CD4-positive, alpha-beta T cell treated with Interferon gamma for 1 hour (primary cell): ENCODE results near the gene GRK3.
"Not testable (repeated sequence)": the region's sequence is repeated elsewhere in the genome, so short reads cannot be mapped to it uniquely, and the experiment has no call there.

Source experiments
- DNase-seq: peaks from one replicate; pipeline ENCODE4 v3.0.0-alpha.2; 2020

GRK3 gene

GRCh38 chr22:25552405-25552804, 12.1 kb upstream of the GRK3 start:
- not testable (repeated sequence) for DNase-seq

GRCh38 chr22:25553131-25553530, 11.3 kb upstream of the GRK3 start:
- no peak for DNase-seq

GRCh38 chr22:25554238-25554671, 10.2 kb upstream of the GRK3 start:
- DNase-seq: no peak

DNA sequence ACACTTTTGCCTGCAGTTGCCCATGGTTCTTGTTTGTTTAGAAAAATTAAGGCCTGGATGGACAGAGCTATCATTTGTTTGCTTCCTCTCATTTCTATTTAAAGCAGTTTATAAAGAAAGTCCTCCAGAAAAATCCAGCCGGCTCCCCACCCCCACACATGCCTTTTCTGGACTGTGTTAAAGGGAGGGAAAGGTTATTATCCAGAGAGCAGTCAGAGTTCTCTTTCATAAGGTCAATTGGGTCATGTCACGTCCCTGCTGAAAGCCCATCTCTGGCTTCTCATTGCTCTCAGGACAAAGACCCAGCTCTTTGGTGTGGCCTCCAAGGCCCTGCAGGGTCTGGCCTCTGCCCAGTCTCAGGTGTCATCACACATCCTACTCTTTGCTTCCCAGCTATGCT, 9.8 kb upstream of the GRK3 start:
- DNase-seq: no peak

DNA sequence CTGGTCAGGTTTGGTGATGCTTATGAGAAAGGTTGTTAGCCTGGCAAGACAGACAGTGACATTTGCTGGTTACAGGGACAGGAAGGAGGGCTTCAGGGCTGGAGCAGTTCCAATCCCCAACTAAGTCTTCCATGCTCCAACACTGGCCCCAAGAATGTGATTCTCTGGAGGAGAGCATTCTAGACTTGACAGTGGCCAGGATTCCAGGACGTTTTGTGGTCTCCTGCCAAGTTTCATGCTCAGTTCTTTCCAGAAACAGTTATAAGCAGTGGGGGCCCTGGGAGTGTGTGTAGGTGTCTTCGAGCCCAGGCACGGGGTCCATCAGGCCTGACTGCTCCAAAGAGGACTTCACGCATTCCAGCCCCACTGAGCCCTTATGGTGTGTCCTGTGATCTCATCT, 8.9 kb upstream of the GRK3 start:
- DNase-seq: no peak

- DNase-seq: no peak
These were observed 7.3 kb upstream of the GRK3 start for GRCh38 chr22:25557218-25557617.

GRCh38 chr22:25558341-25558740, 6.1 kb upstream of the GRK3 start:
- no peak for DNase-seq

- not testable (repeated sequence) for DNase-seq
These were observed 4.6 kb upstream of the GRK3 start for GRCh38 chr22:25559910-25560309.

DNA sequence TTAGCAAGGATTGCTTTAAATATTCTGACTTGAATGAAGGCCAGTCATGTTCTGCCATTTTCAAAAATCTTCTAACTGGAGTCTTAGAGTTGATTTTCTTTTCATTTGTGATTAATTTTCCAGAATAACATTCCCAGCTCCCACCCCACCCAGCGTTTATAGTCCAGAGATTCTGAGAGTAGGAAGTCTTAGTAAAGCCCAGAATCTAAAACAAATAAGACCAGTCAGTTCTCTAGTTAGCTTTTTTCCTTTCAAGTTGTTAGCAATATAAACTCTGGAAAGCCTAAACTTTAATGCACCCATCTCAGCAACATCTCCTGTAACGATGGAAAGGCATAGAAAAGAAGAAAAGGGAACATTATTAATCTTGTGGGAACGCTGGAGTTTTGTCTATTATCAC, 3.3 kb upstream of the GRK3 start:
- not testable (repeated sequence) for DNase-seq

DNA sequence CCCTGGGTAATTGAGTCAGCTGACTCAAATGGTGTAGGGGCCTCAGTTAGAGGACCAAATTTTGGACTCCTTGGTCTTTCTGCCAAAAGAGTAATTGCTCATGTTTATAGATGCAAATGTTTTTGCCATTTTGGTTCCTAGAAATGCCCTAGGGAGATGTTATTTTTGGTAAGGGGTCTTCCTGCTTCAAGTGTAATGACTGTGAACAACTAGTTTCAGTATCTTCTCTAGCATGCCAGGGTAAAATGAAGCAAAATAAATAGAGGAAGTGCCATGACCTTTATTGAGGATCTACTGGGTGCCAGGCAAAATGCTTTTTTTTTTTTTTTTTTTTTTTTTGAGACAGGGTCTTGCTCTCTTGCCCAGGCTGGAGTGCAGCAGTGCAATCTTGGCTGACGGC, 2.5 kb upstream of the GRK3 start:
- DNase-seq: not testable (repeated sequence)

DNA sequence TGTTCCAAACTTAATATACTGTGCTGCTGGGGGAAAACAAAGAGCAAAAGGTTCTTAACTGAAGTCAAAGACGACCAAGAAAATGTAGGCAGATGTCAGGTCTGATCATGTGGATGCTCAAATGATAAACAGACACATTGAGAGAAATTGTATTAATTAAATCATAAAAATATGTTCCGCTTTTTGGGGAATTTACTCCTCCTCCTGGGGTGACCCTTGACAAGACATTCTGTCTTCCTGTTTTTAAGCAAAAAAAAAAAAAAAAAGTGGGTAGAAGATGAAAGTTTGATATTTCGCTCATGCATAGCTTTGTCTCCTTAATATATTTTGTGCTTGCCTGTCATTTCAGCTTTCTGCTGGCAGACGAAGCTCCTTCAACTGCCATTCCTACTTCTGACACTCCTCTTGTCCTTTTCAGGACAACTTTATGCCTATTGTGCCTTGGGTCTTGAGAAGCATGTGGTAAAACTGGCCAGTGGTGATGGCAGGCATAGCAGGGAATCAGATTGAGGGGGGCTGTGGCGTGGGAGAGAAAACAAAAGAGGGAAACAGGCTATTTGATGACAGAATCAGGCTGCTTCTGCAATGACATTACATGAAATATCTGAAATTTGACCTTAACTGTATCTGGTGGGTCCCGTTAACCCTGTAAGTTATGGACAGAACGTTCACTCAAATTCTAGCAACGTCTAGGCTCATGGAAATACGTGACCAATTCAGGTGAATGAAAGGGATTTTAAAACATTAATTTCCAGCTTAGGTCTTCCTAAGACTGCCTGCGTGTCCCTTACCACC, 1.3 kb upstream of the GRK3 start:
- not testable (repeated sequence) for DNase-seq

- DNase-seq: peak; percentile 68
These were observed 635 bp upstream of the GRK3 start for GRCh38 chr22:25563761-25564319.

GRCh38 chr22:25564979-25565677, 653 bp downstream of the GRK3 start:
- no peak for DNase-seq

GRCh38 chr22:25566186-25566897, 1.9 kb downstream of the GRK3 start:
- no peak for DNase-seq

DNA sequence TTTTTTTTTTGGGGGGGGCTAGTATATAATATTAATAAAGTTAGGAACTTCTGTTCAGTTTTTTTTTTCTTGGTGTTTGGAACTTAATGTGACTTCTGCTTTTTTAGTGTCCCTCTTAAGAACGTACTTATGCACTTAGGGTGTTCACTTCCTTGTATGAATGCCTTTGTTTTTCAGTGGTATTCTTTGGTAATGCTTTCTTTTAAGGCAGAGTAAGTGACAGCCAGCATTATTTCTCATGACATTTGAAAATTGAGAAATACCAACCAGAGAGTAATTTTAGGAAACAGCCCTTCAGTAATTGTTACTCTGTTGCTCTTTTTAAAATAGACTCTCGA, 2.4 kb downstream of the GRK3 start:
- no peak for DNase-seq

- DNase-seq: no peak
These were observed 2.8 kb downstream of the GRK3 start for GRCh38 chr22:25567251-25567675.

- not testable (repeated sequence) for DNase-seq
These were observed 3.6 kb downstream of the GRK3 start for GRCh38 chr22:25568066-25568465.

GRCh38 chr22:25569361-25569760, 4.9 kb downstream of the GRK3 start:
- DNase-seq: no peak

GRCh38 chr22:25569983-25570382, 5.5 kb downstream of the GRK3 start:
- DNase-seq: no peak

- no peak for DNase-seq
These were observed 6.0 kb downstream of the GRK3 start for GRCh38 chr22:25570486-25570885.

- DNase-seq: not testable (repeated sequence)
These were observed 7.7 kb downstream of the GRK3 start for GRCh38 chr22:25571969-25572707.

- DNase-seq: no peak
These were observed 8.3 kb downstream of the GRK3 start for GRCh38 chr22:25572708-25573171.

DNA sequence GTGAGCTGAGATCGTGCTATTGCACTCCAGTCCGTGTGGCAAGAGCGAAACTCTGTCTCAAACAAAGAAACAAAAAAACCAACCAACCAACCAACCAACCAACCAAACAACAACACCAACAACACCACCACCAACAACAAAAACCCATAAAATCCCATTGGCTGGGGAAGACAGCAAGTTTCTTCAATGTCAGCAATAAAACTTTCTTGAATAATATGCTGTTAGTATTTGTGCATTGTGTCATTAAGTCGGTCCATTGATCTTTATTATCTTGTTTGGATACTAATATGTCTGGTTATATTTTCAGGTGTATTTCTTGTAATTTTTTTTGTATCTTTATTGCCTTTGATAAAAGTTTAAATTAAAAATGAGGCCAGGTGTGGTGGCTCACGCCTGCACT, 9.4 kb downstream of the GRK3 start:
- no peak for DNase-seq
